GM20000 (cell line): ENCODE measurements around the gene EVI5.
A peak's percentile ranks its signal among the peaks of the same experiment; 100 is the strongest.

Source experiments
- DNase-seq: peaks from one replicate; pipeline ENCODE4 v3.0.0; 2012; ENCODE audit warnings: low spot score
- TF ChIP-seq, protein P1 (sequence below): IDR thresholded peaks from 2 replicates; pipeline ENCODE4 v1.5.1; 2012; ENCODE audit warnings: mild to moderate bottlenecking, control low read depth; ENCODE audit errors: extremely low read depth, missing control alignments

The EVI5 gene

DNA sequence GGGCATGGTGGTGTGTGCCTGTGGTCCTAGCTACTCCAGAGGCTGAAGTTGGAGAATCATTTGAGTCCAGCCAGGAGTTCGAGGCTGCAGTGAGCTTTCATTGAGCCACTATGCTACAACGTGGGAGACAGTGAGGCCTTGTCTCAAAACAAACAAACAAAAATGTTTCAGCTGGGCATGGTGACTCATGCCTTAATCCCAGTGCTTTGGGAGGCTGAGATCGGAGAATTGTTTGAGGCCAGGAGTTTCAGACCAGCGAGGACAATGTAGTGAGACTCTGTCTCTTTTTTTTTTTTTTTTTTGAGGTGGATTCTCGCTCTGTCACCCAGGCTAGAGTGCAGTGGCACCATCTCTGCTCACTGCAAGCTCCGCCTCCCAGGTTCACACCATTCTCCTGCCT, 41.9 kb upstream of the EVI5 start:
- TF ChIP-seq, protein P1, sequence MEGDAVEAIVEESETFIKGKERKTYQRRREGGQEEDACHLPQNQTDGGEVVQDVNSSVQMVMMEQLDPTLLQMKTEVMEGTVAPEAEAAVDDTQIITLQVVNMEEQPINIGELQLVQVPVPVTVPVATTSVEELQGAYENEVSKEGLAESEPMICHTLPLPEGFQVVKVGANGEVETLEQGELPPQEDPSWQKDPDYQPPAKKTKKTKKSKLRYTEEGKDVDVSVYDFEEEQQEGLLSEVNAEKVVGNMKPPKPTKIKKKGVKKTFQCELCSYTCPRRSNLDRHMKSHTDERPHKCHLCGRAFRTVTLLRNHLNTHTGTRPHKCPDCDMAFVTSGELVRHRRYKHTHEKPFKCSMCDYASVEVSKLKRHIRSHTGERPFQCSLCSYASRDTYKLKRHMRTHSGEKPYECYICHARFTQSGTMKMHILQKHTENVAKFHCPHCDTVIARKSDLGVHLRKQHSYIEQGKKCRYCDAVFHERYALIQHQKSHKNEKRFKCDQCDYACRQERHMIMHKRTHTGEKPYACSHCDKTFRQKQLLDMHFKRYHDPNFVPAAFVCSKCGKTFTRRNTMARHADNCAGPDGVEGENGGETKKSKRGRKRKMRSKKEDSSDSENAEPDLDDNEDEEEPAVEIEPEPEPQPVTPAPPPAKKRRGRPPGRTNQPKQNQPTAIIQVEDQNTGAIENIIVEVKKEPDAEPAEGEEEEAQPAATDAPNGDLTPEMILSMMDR: no peak
- no peak for DNase-seq

DNA sequence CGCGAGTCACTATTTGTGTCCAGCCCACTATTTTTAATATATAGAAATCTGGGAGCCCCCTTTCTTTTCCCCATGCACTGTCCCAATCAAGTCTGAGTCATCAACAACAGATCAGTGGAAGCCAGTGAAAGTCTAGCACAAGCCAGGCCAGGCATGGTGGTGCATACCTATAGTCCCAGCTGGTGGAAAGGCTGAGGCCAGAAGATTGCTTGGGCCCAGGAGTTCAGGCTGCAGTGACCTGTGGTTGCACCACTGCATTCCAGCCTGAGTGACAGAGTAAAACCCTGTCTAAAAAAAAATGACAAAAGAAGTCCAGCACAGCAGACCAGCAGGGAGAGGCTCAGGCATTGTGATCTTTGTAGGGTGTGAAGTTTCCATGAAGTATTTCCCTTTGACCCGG, 38.0 kb upstream of the EVI5 start:
- TF ChIP-seq, protein P1: no peak
- no peak for DNase-seq

DNA sequence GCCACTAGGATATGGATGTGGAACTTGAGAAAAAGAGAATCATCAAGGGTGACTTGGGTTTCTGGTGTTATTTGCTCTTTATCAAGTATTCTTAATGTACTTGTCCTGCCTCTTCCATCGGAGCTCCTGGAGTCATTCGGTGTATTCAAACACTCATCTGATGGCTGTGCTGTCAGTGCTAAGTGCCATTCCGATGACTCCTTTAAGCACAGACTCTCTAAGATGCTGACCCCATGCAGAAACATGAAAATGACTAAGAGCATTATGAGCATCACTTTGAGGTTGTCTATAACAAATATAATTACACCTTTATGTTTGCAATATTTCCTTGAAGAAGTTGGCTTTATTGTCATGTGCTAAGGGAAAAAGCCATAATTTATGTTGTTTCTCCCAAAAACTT, 35.6 kb upstream of the EVI5 start:
- no peak for DNase-seq
- TF ChIP-seq, protein P1: no peak

DNA sequence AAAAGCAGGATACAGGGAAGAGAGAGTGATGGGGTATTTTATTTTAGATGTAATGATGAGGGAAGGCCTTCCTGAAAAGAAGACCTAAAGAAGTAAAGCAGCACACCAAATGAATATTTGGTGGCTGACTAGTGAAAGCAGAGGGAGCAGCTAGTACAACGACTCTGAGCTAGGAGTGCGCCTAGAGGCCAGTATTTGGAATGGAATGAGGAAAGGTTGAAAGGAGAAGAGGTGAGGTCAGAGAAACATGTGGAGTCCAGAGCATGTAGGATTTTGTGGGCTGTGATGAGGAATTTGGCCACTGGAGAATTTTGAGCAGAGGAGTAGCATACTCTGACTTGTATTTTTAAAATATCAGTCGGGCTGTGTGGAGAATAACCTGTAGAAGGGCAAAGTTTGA, 35.1 kb upstream of the EVI5 start:
- TF ChIP-seq, protein P1: no peak
- no peak for DNase-seq

DNA sequence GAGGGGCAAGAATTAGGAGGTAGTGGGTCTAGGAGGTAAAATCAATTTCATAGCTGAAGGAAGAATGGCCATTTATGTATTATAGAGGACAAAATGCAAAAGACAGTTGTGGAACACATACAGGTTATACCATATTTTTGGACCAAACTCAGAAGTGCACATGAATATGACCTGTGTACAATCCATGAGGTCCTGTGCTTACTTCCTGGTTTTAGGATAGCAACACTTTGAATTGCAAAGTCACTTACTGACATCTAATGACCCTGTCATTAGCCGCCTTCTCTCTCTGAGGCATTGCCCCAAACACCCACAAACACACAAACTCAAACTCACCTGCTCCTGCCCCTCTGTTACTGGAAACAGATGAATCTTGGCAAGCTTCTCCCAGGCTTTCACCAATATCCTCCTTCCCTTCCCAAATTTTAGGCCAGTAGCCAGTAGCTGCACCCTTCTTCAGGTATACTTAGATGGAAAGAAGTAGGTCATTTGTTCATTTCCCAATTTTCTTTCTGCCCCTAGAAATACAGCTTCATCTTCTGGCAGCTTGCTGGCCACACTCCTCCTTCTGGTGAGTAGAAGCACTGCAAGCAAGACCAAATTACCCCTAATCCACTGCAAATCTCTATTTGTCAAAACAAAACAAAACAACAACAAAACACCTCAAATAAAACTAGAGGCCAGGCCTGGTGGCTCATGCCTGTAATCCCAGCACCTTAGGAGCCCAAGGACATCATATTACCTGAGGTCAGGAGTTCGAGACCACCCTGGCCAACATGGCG, 33.3 kb upstream of the EVI5 start:
- DNase-seq: peak; percentile 54
- TF ChIP-seq, protein P1: peak; percentile 82

DNA sequence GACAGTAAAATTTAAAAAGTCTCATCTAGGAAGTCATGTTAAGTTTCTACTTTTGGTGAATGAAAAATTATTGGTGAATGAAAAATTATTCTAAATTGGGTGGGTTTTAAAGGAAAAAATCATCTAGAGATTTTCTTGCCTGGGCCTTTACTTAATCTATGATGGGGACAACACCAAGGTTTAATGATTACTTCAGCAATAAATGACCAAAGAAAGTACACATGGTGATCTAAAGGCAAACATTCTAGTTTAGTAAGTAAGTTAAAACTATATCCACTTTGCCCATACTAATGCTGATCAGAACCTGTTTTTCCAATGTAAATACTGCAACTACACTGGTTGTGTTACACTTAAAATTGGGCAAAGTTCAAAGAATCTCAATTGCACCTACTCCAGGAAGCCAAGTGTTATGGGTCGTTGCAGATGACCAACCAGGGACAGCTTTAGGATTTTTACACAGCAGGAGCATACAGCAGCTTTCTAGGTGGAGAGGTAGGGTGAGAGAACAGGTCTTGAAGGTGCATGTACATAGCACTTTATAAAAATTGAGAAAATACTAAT, 32.3 kb upstream of the EVI5 start:
- TF ChIP-seq, protein P1: no peak
- DNase-seq: no peak

DNA sequence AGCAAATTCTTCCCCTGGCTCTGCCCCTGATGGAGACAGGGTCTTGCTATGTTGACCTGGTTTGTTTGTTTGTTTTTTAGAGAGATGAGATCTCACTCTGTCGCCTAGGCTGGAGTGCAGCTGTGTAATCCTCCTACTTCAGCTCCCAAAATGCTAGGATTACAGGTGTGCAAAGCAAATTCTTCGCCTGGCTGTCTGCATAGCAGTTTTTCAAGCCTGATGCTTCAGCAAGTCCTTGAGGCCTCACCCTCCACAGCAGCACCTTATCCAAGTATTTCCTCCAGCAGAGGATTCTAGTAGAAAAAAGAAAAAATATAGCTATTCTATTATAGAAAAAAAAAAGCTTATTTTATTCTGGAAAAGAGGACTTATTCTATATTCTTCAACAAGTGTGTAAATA, 31.8 kb upstream of the EVI5 start:
- DNase-seq: no peak
- TF ChIP-seq, protein P1: no peak
